ENCODE results near the gene PKP1.
A peak's percentile ranks its signal among the peaks of the same experiment; 100 is the strongest.

The PKP1 gene

DNA sequence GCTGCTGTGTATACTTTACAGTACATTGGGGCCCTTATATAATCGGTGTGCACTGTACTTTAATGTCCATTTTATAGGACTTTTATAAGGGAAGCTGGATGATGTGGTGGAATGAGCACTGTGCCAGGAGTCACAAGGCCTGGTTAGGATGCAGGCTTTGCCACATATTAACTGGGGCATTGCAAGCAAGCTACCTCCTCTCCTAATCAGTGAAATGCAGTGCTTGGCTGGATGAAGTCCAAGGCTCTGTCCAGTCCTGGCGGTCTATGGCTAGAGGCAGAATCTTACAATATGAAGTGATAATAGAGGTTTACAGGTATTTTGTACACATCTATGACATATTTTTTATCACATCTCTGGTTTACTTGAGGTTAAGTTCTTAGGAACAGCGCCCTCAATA is 1.7 kb upstream of the PKP1 start:
- peak; percentile 42 for DNase-seq
- no peaks in the 10 kb centered on the region for H3K9me3 ChIP-seq
- TF ChIP-seq, protein P1, sequence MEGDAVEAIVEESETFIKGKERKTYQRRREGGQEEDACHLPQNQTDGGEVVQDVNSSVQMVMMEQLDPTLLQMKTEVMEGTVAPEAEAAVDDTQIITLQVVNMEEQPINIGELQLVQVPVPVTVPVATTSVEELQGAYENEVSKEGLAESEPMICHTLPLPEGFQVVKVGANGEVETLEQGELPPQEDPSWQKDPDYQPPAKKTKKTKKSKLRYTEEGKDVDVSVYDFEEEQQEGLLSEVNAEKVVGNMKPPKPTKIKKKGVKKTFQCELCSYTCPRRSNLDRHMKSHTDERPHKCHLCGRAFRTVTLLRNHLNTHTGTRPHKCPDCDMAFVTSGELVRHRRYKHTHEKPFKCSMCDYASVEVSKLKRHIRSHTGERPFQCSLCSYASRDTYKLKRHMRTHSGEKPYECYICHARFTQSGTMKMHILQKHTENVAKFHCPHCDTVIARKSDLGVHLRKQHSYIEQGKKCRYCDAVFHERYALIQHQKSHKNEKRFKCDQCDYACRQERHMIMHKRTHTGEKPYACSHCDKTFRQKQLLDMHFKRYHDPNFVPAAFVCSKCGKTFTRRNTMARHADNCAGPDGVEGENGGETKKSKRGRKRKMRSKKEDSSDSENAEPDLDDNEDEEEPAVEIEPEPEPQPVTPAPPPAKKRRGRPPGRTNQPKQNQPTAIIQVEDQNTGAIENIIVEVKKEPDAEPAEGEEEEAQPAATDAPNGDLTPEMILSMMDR (IDR thresholded peaks at IDR 0.05; ENCODE audit: low read depth, low read length), result no peak
- H3K4me1 ChIP-seq, result peaks cover 12% of the 10 kb centered on the region; the same call in 1 of the 2 replicates
- no peaks in the 10 kb centered on the region for H3K27me3 ChIP-seq
- H3K4me3 ChIP-seq (ENCODE audit: low read depth, low read length), result no peak overlapping the region
- H3K36me3 ChIP-seq, result no peaks in the 10 kb centered on the region

DNA sequence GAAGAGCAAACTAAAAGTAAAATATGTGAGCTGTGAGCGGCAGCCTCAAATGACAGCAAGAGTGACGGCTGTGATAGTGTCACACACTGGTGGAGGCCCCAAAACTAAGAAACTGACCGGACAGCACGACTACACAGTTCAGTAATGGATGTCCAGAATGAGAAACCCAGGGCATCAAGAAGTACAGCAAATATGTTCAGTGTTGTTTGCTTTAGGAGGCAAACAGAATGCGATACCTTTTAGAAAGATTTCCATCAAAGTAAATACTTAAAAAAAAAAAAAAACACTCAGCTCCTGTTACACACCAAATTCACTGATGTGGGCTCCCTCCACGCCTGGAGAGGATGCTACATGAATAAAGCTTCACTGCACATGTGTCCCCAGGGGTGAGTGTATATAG is 1.1 kb upstream of the PKP1 start:
- Histone ChIP-seq H3K4me1 (peaks cover 12% of the 10 kb centered on the region; the same call in 1 of the 2 replicates), H3K9me3 (no peaks in the 10 kb centered on the region), H3K27me3 (no peaks in the 10 kb centered on the region), H3K4me3 (ENCODE audit: low read depth, low read length) (no peak overlapping the region), H3K36me3 (no peaks in the 10 kb centered on the region)
- TF ChIP-seq, protein P1 (IDR thresholded peaks at IDR 0.05; ENCODE audit: low read depth, low read length), result no peak
- DNase-seq, result no peak

DNA sequence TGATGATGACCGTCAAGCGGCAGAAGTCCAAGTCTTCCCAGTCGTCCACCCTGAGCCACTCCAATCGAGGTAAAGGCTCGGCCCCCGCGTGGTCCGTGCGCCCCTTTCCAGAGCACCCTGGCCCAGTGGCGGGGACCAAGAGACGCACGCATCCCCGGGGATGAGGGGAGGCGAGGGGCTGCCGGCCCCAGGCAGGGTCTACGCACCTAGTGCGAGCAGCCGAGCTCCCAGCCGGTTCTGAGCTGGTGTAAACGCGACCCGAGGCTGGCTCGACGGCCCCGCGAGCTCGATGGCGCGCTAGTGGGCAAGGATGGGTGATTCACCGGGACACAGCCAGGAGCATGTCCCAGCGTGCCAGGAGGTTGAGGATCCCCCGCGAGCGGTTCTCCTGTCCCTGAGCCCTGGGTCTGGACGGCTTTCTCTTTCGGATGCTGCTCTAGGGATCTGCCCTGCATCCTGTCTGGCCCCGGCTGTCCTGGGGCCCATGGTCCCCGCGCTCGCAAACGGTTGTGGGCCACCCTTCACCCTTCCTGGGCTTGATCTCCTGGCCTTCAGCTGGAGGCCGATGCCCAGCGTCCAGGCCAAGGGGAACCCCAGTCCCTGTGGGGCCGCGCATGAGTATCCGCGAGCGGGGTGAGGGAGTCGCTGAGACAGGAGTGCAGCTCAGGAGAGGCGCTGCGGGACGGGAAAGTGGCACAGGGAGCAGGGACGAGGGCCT is 689 bp downstream of the PKP1 start:
- H3K27me3 ChIP-seq, result no peaks in the 10 kb centered on the region
- H3K4me1 ChIP-seq, result peaks cover 12% of the 10 kb centered on the region; the same call in 1 of the 2 replicates
- H3K4me3 ChIP-seq (ENCODE audit: low read depth, low read length), result no peak overlapping the region

DNA sequence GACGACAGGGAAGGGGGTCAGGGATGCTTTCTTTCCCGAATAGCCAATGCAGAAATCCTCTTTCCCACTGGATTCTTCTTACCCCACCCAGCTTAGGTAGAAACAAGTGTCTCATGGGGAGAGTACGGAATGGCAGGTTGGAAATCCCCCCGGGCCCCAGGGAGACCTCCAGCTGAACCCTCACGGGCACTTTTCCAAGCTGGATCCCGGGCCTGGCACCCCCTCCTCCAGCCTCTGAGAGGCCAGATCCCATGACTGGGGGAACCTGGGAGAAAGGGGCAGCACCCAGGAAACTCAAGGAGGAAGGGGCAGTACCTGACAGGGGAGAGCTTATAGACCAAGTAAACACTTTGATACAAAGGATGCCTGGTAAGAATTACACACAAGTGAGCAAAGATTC is 1.3 kb downstream of the PKP1 start:
- H3K9me3 ChIP-seq, result no peaks in the 10 kb centered on the region
- H3K27me3 ChIP-seq, result no peaks in the 10 kb centered on the region
- TF ChIP-seq, protein P1 (IDR thresholded peaks at IDR 0.05; ENCODE audit: low read depth, low read length), result no peak

More for the DNA sequence above, 689 bp downstream of the PKP1 start:
- DNase-seq, result no peak
- H3K36me3 ChIP-seq, result no peaks in the 10 kb centered on the region
- TF ChIP-seq, protein P1 (IDR thresholded peaks at IDR 0.05; ENCODE audit: low read depth, low read length), result no peak
- no peaks in the 10 kb centered on the region for H3K9me3 ChIP-seq

DNA sequence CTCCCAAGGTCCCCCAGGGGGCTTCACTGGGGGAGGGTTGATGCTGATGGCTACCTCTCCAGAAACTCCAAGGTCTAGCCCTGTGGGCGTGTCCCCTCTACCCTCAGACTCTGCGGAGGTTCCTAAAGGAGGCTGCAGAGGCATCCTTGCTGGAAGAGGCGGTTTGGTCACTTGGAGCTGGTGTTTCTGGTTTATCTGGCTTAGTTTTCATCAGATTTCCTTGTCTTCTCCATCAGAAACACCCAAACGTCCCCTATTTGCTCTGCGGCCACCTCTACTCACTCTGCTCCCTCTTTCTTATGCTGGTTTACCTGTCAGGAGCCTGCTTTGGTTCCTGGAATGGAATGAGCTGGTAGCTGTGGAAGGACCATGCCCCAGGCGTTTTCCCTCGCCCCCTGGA is 2.5 kb downstream of the PKP1 start:
- Histone ChIP-seq H3K27me3 (no peaks in the 10 kb centered on the region), H3K4me1 (peaks cover 12% of the 10 kb centered on the region; the same call in 1 of the 2 replicates), H3K4me3 (ENCODE audit: low read depth, low read length) (no peak overlapping the region), H3K36me3 (no peaks in the 10 kb centered on the region), H3K9me3 (no peaks in the 10 kb centered on the region)
- TF ChIP-seq, protein P1 (IDR thresholded peaks at IDR 0.05; ENCODE audit: low read depth, low read length), result no peak
- no peak for DNase-seq

More for the DNA sequence above, 1.3 kb downstream of the PKP1 start:
- Histone ChIP-seq H3K36me3 (no peaks in the 10 kb centered on the region), H3K4me1 (peaks cover 12% of the 10 kb centered on the region; the same call in 1 of the 2 replicates), H3K4me3 (ENCODE audit: low read depth, low read length) (no peak overlapping the region)
- DNase-seq, result no peak

DNA sequence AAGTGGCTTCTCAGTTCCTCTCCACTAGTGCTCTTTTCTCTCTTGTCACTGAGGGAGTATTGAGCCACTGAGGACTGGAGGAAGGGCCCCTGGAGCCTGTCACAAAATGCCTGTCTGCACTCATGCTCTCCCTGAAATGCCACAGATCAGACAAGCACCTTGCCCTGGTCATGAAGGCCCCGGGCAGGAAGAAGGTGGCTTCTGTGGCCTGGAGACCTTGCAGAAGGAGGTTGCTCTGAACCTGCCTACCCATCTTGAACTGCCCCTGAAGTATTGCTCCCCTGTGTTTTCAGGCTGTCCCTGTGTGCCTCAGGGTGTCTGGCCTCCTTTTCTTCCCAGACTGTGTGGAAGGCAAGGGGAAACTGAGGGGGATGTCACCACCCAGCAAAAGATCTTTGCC is 3.1 kb downstream of the PKP1 start:
- no peaks in the 10 kb centered on the region for H3K27me3 ChIP-seq
- no peaks in the 10 kb centered on the region for H3K9me3 ChIP-seq
- TF ChIP-seq, protein P1 (IDR thresholded peaks at IDR 0.05; ENCODE audit: low read depth, low read length), result no peak
- H3K4me3 ChIP-seq (ENCODE audit: low read depth, low read length), result no peak overlapping the region
- no peaks in the 10 kb centered on the region for H3K36me3 ChIP-seq
- peaks cover 11% of the 10 kb centered on the region; the same call in 1 of the 2 replicates for H3K4me1 ChIP-seq
- no peak for DNase-seq
